GM18520 (cell line): ENCODE results near the gene PPM1H.

ENCODE experiments used
- ATAC-seq: cut with Tn5 transposase; IDR thresholded peaks from one replicate; pipeline ENCODE4 v1.9.1; 2021; ENCODE audit not compliant: unreplicated experiment

The PPM1H gene

DNA sequence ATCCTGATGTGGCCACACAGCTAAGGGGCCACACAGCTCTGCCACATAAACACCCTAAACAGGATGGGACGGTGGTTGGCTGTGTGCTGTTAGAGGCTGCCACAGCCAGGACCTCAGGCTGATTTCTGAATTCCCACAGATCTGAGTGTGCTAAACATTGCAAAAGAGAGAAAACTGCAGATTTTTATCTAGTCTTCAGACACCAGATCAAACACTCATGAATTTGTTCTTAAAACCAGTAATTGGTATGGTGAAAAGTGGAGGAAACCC is 277.7 kb downstream of the PPM1H start:
- no peak for ATAC-seq

DNA sequence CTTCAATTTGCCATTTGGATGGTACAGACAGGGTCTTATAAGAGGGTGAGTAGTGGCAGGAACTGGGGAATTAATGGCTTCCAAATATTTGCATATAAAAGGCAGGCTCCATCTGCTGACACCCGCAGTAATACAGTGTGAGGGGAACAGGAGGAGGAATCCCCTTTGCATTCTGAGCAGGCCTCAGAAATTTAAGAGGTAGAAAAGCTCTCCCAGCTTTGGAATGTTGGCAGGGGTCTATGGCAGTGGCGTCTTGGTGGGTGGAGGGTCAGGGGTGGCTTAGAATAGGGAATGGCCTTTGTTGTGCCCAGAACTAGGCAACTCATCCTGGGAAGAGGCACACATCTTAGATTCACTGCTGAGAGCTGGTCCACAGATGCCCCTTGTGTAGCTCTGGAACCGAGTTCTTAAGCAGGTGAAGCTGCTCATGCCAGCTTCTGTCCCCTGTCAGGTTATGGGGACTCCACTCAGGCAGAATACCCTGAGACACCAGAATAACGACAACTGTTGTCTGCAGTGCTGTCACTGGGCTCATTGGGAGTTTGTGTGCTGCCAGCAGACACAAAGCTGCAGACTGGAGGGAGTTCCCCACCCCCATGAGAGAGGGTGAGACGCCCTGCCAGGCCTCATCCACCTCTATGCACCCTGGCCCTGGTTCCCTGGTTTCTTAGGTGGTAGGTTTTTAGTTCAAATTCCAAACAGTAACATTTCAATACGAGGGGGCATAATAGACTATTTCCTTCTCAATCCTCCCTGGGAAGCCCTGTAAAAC is 278.2 kb downstream of the PPM1H start:
- no peak for ATAC-seq

- ATAC-seq, result no peak
Measured at GRCh38 chr12:62655666-62656151, 279.2 kb downstream of the PPM1H start.

GRCh38 chr12:62654326-62655241 is 280.4 kb downstream of the PPM1H start:
- no peak for ATAC-seq

DNA sequence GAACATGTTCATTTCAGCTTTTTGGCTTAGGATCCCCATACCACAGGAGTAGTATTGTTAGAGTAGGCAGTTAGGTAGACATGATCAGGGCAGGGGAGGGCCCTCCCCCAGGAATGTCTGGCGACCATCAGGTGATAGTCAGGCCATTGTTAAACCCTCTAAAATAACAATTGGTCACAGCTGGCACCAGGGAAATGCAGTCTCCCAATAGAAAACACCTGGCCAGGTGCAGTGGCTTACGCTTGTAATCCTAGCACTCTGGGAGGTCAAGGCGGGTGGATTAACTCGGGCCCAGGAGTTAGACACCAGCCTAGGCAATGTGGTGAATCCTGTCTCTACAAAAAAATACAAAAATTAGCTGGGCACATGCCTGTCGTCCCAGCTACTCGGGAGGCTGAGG is 281.2 kb downstream of the PPM1H start:
- no peak for ATAC-seq

GRCh38 chr12:62653304-62653703 is 281.6 kb downstream of the PPM1H start:
- ATAC-seq, result no peak

GRCh38 chr12:62651138-62651537 is 283.8 kb downstream of the PPM1H start:
- ATAC-seq, result no peak

GRCh38 chr12:62649412-62650138 is 285.4 kb downstream of the PPM1H start:
- ATAC-seq, result no peak

DNA sequence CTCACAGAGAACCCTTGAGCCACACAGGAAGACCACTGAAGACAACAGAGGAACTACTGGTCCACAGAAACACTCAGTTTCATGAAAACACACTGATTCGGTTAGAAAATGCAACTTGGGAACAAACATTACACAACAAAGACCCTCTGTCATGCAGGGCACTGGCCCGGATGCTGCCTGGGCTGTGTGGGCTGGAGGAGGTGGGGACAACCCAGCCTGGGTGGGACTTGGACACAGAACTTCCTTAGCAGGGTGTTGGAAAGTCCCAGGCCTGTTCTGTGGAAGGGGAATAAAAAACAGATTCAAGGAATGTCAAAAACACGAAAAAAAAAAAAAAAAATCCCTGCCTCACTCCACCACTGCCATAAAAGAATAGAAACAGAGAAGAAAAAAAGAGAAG is 287.4 kb downstream of the PPM1H start:
- no peak for ATAC-seq

DNA sequence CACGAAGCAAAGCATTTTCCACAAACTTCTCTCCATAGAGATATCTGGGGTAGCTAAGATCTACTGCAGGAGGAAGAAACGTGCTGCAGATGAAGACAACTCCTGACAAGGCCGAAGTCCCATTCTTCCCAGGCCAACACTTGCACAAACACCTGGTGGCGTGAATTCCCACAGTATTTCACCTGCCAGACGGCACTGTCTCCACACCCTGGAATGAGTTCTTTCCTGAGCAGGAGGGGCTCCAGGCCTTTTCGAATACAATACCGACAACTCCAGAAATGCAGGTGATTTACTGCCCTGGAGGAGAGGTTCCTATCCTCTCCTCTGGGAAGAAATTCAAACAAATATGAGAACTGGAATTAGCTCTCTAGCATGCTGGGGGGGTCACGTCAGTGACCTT is 288.4 kb downstream of the PPM1H start:
- ATAC-seq, result no peak

GRCh38 chr12:62643486-62643885 is 291.5 kb downstream of the PPM1H start:
- no peak for ATAC-seq

- ATAC-seq, result no peak
Measured at GRCh38 chr12:62642486-62642885, 292.5 kb downstream of the PPM1H start.

DNA sequence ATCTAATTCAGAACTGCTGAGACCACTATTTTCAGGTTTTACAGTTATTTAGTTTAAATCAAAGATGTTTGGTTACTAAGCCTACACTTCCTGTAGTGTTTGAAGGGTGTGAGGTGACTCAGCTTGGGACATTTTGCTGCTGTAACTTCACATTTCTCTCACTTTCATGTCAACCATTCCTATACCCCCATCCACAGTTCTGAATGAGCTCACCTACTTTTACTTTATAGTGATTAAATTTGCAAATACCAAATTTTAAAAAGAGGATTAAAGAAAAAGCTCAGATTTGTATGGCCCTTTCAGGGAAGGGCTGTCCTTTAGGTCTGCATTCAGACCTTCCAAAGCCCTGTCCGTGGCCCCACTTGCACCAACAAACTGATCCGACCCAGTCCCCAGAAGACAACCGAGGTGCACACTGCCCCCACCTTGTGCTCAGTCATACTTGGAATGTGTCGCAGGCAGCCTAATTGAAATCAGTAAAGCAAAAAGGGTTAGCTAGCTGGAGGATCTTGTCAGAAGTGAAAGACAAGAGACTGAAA is 294.0 kb downstream of the PPM1H start:
- peak; percentile 96 for ATAC-seq

DNA sequence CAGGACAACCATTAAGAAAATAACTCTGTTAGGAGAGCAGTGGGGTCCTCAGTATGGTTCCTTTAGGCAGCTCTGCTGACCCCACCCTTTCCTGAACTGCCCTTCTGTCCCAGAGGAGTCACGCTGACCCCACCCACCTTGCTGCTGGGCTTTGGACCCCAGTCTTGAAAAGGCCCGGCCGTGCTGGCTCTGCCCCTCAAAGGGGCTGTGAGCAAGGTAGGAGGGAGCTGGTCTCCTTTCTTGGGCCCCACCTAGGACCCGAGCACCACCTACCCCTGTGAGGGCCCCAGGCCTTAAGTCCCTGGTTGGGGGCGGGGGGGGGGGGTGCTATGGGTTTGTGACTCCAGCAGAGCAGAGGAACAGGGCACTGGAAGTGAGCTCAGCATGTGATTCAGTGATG is 297.3 kb downstream of the PPM1H start:
- ATAC-seq, result no peak

- no peak for ATAC-seq
Measured at GRCh38 chr12:62635649-62636048, 299.3 kb downstream of the PPM1H start.

- no peak for ATAC-seq
Measured at GRCh38 chr12:62632411-62632918, 302.5 kb downstream of the PPM1H start.

DNA sequence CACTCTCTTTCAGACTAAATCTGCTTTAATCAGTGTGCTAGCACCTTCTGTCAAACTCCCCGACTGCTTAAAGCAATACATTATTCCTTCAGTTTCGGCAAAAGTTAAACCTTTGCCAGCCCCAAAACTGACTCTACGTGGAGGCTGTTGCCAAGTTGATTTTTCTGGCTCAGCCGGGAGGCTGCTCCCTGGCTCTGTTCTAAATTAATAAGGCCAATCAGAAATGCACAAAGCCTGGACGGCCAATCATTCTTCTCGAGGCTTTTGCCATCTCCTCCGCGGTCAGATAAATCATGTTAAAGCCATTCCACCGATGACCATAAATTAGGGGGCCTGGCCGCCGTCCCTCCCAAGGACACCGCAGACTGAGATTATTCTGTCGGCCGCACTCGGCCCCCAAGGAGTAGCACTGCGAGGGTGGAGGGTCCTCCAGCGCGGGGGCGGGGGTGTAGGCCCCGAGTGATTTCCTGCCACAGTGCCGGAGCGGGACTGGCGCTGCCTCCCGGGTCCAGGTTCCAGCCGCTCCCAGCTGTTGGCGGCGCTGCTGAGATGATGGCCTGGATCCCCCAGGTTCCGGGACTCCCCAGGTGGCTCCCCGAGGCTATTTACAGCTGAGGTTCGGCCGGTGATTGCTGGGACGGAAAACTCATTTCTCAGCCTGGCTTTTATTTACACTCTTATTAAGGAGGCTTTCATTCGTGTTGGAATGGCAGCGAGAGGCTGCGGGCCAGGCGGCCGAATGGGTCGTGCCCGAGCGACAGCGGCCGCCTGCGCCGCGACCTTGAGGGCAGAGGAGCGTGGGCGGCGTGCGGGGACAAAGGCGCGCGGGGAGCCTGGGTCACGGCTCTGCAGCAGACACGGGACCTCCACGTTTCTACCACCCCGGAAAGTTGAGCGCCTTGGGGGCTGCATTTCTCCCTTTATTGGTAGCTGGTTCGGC is 303.2 kb downstream of the PPM1H start:
- ATAC-seq, result no peak

GRCh38 chr12:62629971-62630739 is 304.8 kb downstream of the PPM1H start:
- no peak for ATAC-seq

GRCh38 chr12:62629413-62629812 is 305.5 kb downstream of the PPM1H start:
- ATAC-seq, result no peak
